Fibroblast of the conjunctiva (primary cell): ENCODE measurements around the gene MYRIP.

ENCODE experiments used
- DNase-seq: peaks from one replicate; pipeline ENCODE4 v3.0.0-alpha.2; 2010; ENCODE audit warnings: low read depth

MYRIP gene

GRCh38 chr3:40291471-40291870 lies 482.1 kb downstream of the MYRIP start:
- DNase-seq = no peak

- no peak for DNase-seq
Measured at GRCh38 chr3:40292637-40293349, 483.4 kb downstream of the MYRIP start.

- DNase-seq = no peak
Measured at GRCh38 chr3:40294434-40294833, 485.0 kb downstream of the MYRIP start.

- DNase-seq = no peak
Measured at GRCh38 chr3:40298075-40298474, 488.7 kb downstream of the MYRIP start.

GRCh38 chr3:40299130-40299720 lies 489.8 kb downstream of the MYRIP start:
- DNase-seq = no peak

GRCh38 chr3:40299721-40300335 lies 490.4 kb downstream of the MYRIP start:
- peak; percentile 63 for DNase-seq

- DNase-seq = no peak
Measured at GRCh38 chr3:40302784-40303183, 493.4 kb downstream of the MYRIP start.

- DNase-seq = no peak
Measured at GRCh38 chr3:40304352-40304751, 494.9 kb downstream of the MYRIP start.

GRCh38 chr3:40306336-40306735 lies 496.9 kb downstream of the MYRIP start:
- DNase-seq = no peak

- no peak for DNase-seq
Measured at GRCh38 chr3:40307176-40307575, 497.8 kb downstream of the MYRIP start.

GRCh38 chr3:40308725-40309417 lies 499.5 kb downstream of the MYRIP start:
- DNase-seq = no peak

- peak; percentile 95 for DNase-seq
Measured at GRCh38 chr3:40309418-40309924, 500.1 kb downstream of the MYRIP start, which contains the start of gene EIF1B. TSS of gene EIF1B (plus strand) at chr3:40309707. CDS start at chr3:40309942, 235 bp downstream.
